ENCODE results near the gene NAA30.

DNA sequence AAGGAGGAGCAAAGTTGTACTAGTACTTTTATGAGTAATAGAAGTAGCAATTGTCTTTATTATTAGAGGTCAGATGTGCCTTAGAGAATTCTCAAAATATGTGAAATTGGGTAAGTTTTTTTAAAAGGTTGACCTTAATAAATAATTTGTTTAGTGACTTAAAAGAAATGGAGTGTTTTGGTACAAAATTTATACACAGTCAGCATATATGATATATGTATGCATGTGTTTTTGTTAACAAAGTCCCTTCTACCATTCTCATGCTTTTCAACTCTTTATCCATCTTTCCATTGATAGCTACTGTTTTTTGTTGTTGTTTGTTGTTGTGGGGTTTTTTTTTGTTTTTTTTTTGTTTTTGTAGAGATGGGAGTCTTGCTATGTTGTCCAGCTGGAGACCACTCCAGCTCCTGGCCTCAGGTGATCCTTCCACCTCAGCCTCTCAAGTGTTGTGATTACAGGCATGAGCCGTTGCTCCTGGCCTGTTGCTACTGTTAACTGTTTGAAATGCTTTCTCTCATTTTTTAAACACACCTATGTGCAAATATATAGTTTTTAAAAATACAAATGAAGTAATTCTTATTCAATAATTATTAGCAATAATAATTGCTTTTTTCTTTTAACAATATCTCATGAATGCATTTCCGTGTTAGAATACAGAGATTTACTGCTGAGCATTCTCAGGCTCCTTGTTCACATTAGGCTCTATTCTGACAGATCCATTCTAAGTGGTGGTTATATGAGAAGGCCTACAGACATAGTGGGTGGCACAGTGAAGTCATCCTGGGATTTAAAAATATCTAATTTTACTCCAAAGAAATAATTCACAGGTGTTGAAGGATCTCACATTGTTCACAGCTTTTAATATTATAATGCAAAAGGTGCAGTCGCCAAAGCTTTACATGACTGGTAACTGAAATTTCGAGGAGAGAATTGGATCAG lies 10.4 kb downstream of the NAA30 start:
- TF ChIP-seq CTCF (conservative IDR thresholded peaks at IDR 0.05) (no peak), ZFX (IDR thresholded peaks at IDR 0.05) (no peak)

Data from C4-2B (cell line).